Retinal pigment epithelial cell (primary cell): ENCODE measurements around the gene ELK3.

Experiments
- DNase-seq: peaks from one replicate; pipeline ENCODE4 v3.0.0-alpha.2; 2010; ENCODE audit warnings: low read depth
- H3K4me3 ChIP-seq: 2 replicates; pipeline ENCODE4 v1.5.1; 2011; ENCODE audit warnings: mild to moderate bottlenecking, low read length, control low read depth, moderate library complexity
- TF ChIP-seq, protein P1 (sequence below): conservative IDR thresholded peaks from 2 replicates; pipeline ENCODE4 v1.5.1; 2011; ENCODE audit warnings: low read depth, low read length, control low read depth, inconsistent platforms

The ELK3 gene

DNA sequence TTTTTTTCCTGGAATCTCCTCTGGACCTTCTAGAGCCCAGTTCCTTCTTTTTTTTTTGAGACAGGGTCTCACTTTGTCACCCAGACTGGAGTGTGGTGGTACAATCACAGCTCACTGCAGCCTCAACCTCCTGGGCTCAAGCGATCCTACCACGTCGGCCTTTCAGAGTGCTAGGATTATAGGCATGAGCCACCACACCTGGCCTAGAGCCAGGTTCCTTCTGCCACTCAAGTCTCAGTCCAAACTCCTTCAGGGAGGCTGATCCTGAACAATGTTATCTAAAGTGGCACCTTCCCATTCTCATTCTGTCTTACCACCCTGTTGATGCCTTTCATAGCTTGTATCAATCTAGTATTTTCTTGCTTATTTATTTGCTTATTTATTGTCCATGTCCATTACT, 22.3 kb upstream of the ELK3 start:
- no peak for DNase-seq
- TF ChIP-seq, protein P1, sequence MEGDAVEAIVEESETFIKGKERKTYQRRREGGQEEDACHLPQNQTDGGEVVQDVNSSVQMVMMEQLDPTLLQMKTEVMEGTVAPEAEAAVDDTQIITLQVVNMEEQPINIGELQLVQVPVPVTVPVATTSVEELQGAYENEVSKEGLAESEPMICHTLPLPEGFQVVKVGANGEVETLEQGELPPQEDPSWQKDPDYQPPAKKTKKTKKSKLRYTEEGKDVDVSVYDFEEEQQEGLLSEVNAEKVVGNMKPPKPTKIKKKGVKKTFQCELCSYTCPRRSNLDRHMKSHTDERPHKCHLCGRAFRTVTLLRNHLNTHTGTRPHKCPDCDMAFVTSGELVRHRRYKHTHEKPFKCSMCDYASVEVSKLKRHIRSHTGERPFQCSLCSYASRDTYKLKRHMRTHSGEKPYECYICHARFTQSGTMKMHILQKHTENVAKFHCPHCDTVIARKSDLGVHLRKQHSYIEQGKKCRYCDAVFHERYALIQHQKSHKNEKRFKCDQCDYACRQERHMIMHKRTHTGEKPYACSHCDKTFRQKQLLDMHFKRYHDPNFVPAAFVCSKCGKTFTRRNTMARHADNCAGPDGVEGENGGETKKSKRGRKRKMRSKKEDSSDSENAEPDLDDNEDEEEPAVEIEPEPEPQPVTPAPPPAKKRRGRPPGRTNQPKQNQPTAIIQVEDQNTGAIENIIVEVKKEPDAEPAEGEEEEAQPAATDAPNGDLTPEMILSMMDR: no peak
- no peak overlapping the region for H3K4me3 ChIP-seq

DNA sequence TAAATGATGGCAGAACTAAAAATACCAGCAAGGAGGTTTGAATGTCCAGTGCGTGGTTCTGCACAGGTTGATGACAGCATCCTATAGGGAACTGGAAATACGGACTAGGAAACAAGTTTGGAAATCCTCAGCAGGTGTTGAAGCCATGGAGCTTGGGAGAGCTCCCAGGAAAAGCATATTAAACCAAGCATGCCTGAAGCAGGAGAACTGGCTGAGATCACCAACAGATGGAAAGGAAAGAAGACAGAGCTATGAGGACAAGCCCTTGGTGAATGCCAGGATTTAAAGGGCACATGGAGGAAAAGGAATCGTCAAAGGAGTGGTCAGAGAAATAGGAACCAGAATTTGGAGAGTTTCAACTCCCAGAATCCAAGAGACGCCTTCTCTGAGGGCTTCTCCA, 21.2 kb upstream of the ELK3 start:
- DNase-seq: no peak
- TF ChIP-seq, protein P1: no peak
- H3K4me3 ChIP-seq: no peak overlapping the region

DNA sequence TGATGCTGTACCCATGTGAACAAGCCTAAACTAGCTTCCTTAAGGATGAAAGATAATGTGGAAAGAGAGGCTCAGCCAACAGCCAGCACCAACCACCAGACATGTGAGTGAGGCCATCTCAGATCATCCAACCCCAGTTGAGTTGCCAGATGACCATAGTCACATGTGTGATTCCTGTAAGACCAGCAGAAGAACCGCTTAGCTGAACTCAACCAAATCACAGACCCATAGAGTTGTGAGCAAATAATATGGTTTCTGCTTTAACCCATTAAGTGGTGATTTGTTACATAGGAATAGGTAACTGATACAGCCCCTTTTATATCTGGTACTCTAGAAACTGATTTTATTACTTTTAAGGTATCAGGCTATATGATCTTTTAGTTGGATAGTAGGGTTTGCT, 17.6 kb upstream of the ELK3 start:
- TF ChIP-seq, protein P1: no peak
- DNase-seq: no peak
- no peak overlapping the region for H3K4me3 ChIP-seq

DNA sequence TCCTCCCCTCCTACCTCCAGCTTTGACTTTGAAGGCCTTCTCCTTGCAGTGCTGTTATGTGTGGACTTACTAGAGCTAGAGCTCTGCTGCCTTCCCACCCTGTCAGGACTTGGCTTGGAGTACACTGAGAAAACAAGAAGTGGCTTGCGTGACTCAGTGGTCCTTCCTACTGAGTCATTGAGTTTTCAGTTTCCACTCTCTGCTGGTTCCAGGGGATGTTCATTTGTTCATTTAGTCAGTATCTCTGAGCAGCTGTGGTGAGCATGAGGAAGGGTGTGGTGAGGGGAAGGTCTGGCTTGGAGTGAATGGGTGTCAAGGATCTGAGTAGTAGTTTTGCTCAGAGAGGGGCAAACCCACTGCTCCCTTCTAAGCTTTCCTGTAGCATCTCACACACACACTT, 17.2 kb upstream of the ELK3 start:
- TF ChIP-seq, protein P1: no peak
- H3K4me3 ChIP-seq: no peak overlapping the region
- no peak for DNase-seq

DNA sequence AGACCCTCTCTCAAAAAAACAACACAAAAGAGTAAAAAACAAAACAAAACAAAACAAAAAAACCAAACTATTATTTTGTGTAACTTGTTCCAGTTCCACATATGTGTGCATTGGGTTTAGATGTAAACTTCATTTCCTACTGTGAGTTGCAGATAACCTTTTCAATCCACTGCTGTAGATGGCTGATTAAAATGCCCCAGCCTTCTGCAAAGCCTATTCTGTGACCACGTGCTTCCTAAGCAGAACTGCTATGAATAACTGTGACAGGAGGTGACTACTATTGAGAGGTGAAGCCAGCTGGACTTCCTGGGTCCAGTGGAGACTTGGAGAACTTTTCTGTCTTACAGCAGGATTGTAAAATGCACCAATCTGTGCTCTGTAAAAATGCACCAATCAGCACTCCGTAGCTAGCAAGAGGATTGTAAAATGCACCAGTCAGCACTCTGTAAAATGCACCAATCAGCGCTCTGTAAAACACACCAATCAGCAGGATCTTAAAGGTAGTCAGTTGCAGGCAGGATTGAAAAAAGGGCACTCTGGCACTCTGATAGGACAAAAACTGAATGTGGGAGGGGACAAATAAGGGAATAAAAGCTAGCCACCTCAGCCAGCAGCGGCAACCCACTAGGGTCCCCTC, 10.3 kb upstream of the ELK3 start:
- H3K4me3 ChIP-seq: no peak overlapping the region
- TF ChIP-seq, protein P1: no peak
- no peak for DNase-seq

DNA sequence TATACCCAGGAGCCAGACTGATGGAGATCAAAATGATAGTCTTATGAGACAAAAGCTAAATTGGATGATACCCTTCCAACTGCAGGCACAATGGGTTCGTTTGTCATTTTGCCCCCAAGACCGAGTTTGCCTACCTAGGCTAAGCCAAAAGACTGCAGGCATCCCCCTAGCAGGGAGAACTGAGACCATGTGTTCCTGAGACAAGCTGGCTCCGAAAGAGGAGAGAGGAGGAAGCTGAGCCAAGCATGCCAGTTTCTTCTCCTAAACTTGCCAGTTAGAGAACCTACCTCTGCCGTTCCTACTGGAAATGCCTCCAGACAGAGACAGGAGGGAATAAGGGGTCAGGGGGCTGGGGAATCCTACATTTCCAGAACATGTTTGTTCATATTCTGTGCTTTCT, 8.3 kb upstream of the ELK3 start:
- no peak overlapping the region for H3K4me3 ChIP-seq
- no peak for DNase-seq
- TF ChIP-seq, protein P1: no peak

DNA sequence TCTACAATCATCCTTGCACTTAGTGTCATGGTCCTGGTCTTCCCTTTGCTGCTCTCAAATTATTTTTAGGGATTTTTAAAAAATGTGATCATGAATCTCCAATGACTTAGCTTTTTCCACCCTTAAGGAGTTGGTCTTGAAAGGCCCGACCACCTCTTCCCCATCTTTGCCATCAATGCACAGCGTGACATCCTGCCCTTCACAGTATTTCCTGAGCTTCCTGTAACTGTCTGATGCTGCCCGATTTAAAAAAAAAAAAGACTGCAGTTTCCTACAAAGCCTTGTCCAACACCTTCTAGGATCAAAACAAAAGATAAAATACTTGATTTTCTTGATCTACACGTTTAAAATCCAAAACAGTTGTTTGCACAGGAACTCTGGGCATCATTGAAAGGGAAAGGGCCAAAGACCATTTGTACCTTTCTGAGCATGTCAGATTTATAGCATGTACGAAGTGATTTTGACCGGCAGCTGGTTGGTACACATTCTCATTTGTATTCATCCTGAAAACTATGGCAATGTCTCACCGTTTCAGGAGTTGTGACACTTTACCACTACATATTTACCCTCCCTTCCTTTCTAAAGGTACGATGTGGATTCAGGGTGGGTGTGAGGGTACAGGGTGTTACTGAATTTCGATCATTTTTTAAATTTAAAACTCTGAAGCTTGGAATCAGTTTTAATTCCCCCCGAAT, 7.4 kb upstream of the ELK3 start:
- no peak for DNase-seq

More for the DNA sequence above, 7.4 kb upstream of the ELK3 start:
- TF ChIP-seq, protein P1: no peak
- no peak overlapping the region for H3K4me3 ChIP-seq
